ENCODE results near the gene RFTN1.

GRCh38 chr3:16355828-16356227 lies 157.7 kb downstream of the RFTN1 start:
- TF ChIP-seq CTCF (IDR thresholded peaks at IDR 0.05) (no peak), EP300 (IDR thresholded peaks at IDR 0.05) (no peak), POLR2A (IDR thresholded peaks at IDR 0.05) (no peak)

All from ovary (tissue), 3 donors.